H9 (cell line): ENCODE measurements around the gene GCNA. TPM values are rescaled to one million over a fixed set of nuclear protein-coding genes. Genes with fewer than 3 reads are reported as not detected.

ENCODE experiments used
- DNase-seq: peaks from one replicate; pipeline ENCODE4 v3.0.0-alpha.2; 2017
- H2AFZ ChIP-seq: one replicate; pipeline ENCODE4 v1.6.1; 2013; ENCODE audit warnings: mild to moderate bottlenecking, low read length, control low read depth, moderate library complexity
- H2AK5ac ChIP-seq: 2 replicates; pipeline ENCODE4 v1.6.1; 2013; ENCODE audit warnings: low read length, control low read depth, mixed read lengths; ENCODE audit not compliant: insufficient read length
- H2BK120ac ChIP-seq: one replicate; pipeline ENCODE4 v1.6.1; 2013; ENCODE audit warnings: low read depth, mild to moderate bottlenecking, low read length, control low read depth, inconsistent platforms; ENCODE audit not compliant: poor library complexity, severe bottlenecking
- H2BK12ac ChIP-seq: 2 replicates; pipeline ENCODE4 v1.6.1; 2013; ENCODE audit warnings: low read length, control low read depth, mixed read lengths, low read depth; ENCODE audit not compliant: insufficient read length
- H2BK15ac ChIP-seq: 2 replicates; pipeline ENCODE4 v1.6.1; 2013; ENCODE audit warnings: low read depth, low read length, control low read depth
- H2BK20ac ChIP-seq: one replicate; pipeline ENCODE4 v1.6.1; 2013; ENCODE audit warnings: low read depth, mild to moderate bottlenecking, low read length, control low read depth, inconsistent platforms; ENCODE audit not compliant: poor library complexity, severe bottlenecking
- H2BK5ac ChIP-seq: 2 replicates; pipeline ENCODE4 v1.6.1; 2013; ENCODE audit warnings: low read length, control low read depth, mixed read lengths; ENCODE audit not compliant: insufficient read length
- H3K14ac ChIP-seq: 2 replicates; pipeline ENCODE4 v1.6.1; 2013; ENCODE audit warnings: low read length, control low read depth; ENCODE audit not compliant: insufficient read depth
- H3K18ac ChIP-seq: 2 replicates; pipeline ENCODE4 v1.6.1; 2013; ENCODE audit warnings: low read depth, mild to moderate bottlenecking, mixed read lengths, low read length, control low read depth; ENCODE audit not compliant: insufficient read length
- H3K23ac ChIP-seq: 2 replicates; pipeline ENCODE4 v1.6.1; 2013; ENCODE audit warnings: low read length, control low read depth, mixed read lengths, low read depth; ENCODE audit not compliant: insufficient read length
- H3K23me2 ChIP-seq: 2 replicates; pipeline ENCODE4 v1.6.1; 2013; ENCODE audit warnings: low read depth, mild to moderate bottlenecking, mixed read lengths, low read length, control low read depth; ENCODE audit not compliant: insufficient read length, poor library complexity, severe bottlenecking
- H3K27ac ChIP-seq: 2 replicates; pipeline ENCODE4 v1.5.1; 2013; ENCODE audit warnings: low read length, control low read depth, mixed read lengths, low read depth; ENCODE audit not compliant: insufficient read length
- H3K27me3 ChIP-seq: 2 replicates; pipeline ENCODE4 v1.6.1; 2013; ENCODE audit warnings: low read length, control low read depth, inconsistent platforms; ENCODE audit not compliant: insufficient read depth
- H3K4ac ChIP-seq: 2 replicates; pipeline ENCODE4 v1.6.1; 2013; ENCODE audit warnings: low read depth, mild to moderate bottlenecking, control low read depth, inconsistent platforms, low read length, moderate library complexity
- H3K4me1 ChIP-seq: 2 replicates; pipeline ENCODE4 v1.6.1; 2013; ENCODE audit warnings: low read length, control low read depth, inconsistent platforms; ENCODE audit not compliant: insufficient read depth
- H3K4me2 ChIP-seq: 2 replicates; pipeline ENCODE4 v1.6.1; 2013; ENCODE audit warnings: low read length, control low read depth, mixed read lengths; ENCODE audit not compliant: insufficient read length, insufficient read depth
- H3K56ac ChIP-seq: 2 replicates; pipeline ENCODE4 v1.6.1; 2013; ENCODE audit warnings: low read depth, mild to moderate bottlenecking, mixed read lengths, low read length, control low read depth; ENCODE audit not compliant: insufficient read length
- H3K79me1 ChIP-seq: 2 replicates; pipeline ENCODE4 v1.6.1; 2013; ENCODE audit warnings: low read depth, mild to moderate bottlenecking, moderate library complexity, low read length, control low read depth, inconsistent platforms; ENCODE audit not compliant: insufficient read depth, poor library complexity, severe bottlenecking
- H3K79me2 ChIP-seq: 2 replicates; pipeline ENCODE4 v1.6.1; 2013; ENCODE audit warnings: low read length, control low read depth, inconsistent platforms; ENCODE audit not compliant: insufficient read depth
- H3K9ac ChIP-seq: 2 replicates; pipeline ENCODE4 v1.6.1; 2013; ENCODE audit warnings: low read length, control low read depth, mixed read lengths; ENCODE audit not compliant: insufficient read length; ENCODE audit errors: extremely low read depth
- H3K9me3 ChIP-seq: one replicate; pipeline ENCODE4 v1.6.1; 2013; ENCODE audit warnings: low read depth, low read length, inconsistent platforms; ENCODE audit not compliant: control insufficient read depth
- H3T11ph ChIP-seq: one replicate; pipeline ENCODE4 v1.6.1; 2013; ENCODE audit warnings: mild to moderate bottlenecking, low read length, control low read depth, inconsistent platforms
- H4K20me1 ChIP-seq: one replicate; pipeline ENCODE4 v1.6.1; 2013; ENCODE audit not compliant: control insufficient read depth, insufficient read length, insufficient read depth
- H4K5ac ChIP-seq: 2 replicates; pipeline ENCODE4 v1.6.1; 2013; ENCODE audit warnings: low read depth, mild to moderate bottlenecking, mixed read lengths, low read length, control low read depth; ENCODE audit not compliant: insufficient read length
- H4K8ac ChIP-seq: replicated peaks from 2 replicates; pipeline ENCODE4 v1.6.1; 2013; ENCODE audit warnings: low read length, control low read depth, mixed read lengths, low read depth; ENCODE audit not compliant: insufficient read length
- H4K91ac ChIP-seq: 2 replicates; pipeline ENCODE4 v1.6.1; 2013; ENCODE audit warnings: low read depth, mild to moderate bottlenecking, moderate library complexity, mixed read lengths, low read length, control low read depth; ENCODE audit not compliant: insufficient read length
- H3K27ac Mint-ChIP-seq, 3 experiments: 2 replicates in 2 of 3; 3 replicates in 1 of 3; pipeline ENCODE4 v1.8.0; 2020 to 2021; ENCODE audit warnings: mixed read lengths in 3 of 3, mild to moderate bottlenecking in 1 of 3, moderate library complexity in 1 of 3
- H3K27me3 Mint-ChIP-seq: 2 replicates; pipeline ENCODE4 v1.8.0; 2021; ENCODE audit warnings: low read depth, mild to moderate bottlenecking, moderate library complexity, mixed read lengths
- H3K36me3 Mint-ChIP-seq, 3 experiments: 2 replicates in 2 of 3; 3 replicates in 1 of 3; pipeline ENCODE4 v1.8.0; 2020 to 2021; ENCODE audit warnings: low read depth in 3 of 3, mixed read lengths in 3 of 3; ENCODE audit not compliant: insufficient read depth in 1 of 3
- H3K4me1 Mint-ChIP-seq, 2 experiments: 2 replicates each; pipeline ENCODE4 v1.8.0; 2020; ENCODE audit warnings: mixed read lengths in 2 of 2
- H3K4me3 Mint-ChIP-seq, 2 experiments: 2 replicates in 1 of 2; 3 replicates in 1 of 2; pipeline ENCODE4 v1.8.0; 2020 to 2021; ENCODE audit warnings: mild to moderate bottlenecking in 2 of 2, mixed read lengths in 2 of 2, moderate library complexity in 1 of 2
- H3K9me3 Mint-ChIP-seq, 2 experiments: 2 replicates in 1 of 2; 3 replicates in 1 of 2; pipeline ENCODE4 v1.8.0; 2020; ENCODE audit warnings: mild to moderate bottlenecking in 2 of 2, mixed read lengths in 2 of 2, moderate library complexity in 1 of 2
- WGBS: extraction: QIAGEN DNeasy Blood & Tissue Kit; methylation state at CpG from one replicate; pipeline ENCODE4 v1.1.7; 2013; ENCODE audit warnings: missing lambda C conversion rate, low lambda C conversion rate, mixed read lengths; ENCODE audit not compliant: insufficient read length; ENCODE audit errors: extremely low coverage; 5-methylcytosine and 5-hydroxymethylcytosine counted together
- total RNA-seq: library from RNA; stranded (reverse); gene quantifications from 2 replicates; pipeline ENCODE4 v1.2.1, GENCODE V29; 2021
- TF ChIP-seq, protein P1 (sequence below): fragments of 200-600 bp; sonication (generic); conservative IDR thresholded peaks from 3 replicates; pipeline ENCODE4 v1.8.0; 2021; ENCODE audit warnings: antibody characterized with exemption, mild to moderate bottlenecking

GCNA gene
- total RNA-seq, 1 experiment from 2014 or later: 0.96 TPM

DNA sequence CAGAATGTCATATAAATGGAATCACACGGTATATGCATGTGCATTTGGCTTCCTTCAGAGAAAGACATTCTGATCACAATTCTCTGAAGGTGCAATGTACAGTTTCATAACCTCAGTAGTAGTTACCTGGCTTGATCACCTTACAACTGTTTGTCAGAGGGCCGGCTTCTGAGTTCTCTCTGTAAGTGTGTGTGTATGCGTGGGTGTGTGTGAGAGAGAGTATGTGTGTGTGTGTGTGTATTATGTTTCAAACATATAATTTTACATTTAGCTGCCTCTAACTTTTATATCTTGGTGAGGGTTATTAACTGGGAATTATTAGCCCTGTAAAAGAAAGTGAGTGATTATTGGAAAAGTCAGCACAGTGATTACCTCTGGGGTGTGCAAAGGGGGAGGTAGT is 81.1 kb downstream of the GCNA start:
- H2BK120ac ChIP-seq: no peak overlapping the region
- WGBS: no CpG with 5 or more reads among the region's 3 CpGs
- H2AFZ ChIP-seq: no peak overlapping the region
- H3K18ac ChIP-seq: no peak overlapping the region
- H3K9me3 Mint-ChIP-seq: peaks cover 81 to 83% of the 10 kb centered on the region in 2 experiments
- H2BK5ac ChIP-seq: no peak overlapping the region
- no peak overlapping the region for H3K23ac ChIP-seq
- H3K27me3 Mint-ChIP-seq: peaks cover 3% of the 10 kb centered on the region
- DNase-seq: no peak
- no peak overlapping the region for H3K4me3 Mint-ChIP-seq
- TF ChIP-seq, protein P1, sequence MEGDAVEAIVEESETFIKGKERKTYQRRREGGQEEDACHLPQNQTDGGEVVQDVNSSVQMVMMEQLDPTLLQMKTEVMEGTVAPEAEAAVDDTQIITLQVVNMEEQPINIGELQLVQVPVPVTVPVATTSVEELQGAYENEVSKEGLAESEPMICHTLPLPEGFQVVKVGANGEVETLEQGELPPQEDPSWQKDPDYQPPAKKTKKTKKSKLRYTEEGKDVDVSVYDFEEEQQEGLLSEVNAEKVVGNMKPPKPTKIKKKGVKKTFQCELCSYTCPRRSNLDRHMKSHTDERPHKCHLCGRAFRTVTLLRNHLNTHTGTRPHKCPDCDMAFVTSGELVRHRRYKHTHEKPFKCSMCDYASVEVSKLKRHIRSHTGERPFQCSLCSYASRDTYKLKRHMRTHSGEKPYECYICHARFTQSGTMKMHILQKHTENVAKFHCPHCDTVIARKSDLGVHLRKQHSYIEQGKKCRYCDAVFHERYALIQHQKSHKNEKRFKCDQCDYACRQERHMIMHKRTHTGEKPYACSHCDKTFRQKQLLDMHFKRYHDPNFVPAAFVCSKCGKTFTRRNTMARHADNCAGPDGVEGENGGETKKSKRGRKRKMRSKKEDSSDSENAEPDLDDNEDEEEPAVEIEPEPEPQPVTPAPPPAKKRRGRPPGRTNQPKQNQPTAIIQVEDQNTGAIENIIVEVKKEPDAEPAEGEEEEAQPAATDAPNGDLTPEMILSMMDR: no peak
- H3K27ac ChIP-seq: no peak overlapping the region
- H3K56ac ChIP-seq: no peak overlapping the region
- no peak overlapping the region for H2AK5ac ChIP-seq
- H3K79me1 ChIP-seq: no peaks in the 10 kb centered on the region
- H3K27me3 ChIP-seq: no peaks in the 10 kb centered on the region
- no peak overlapping the region for H4K91ac ChIP-seq
- H2BK12ac ChIP-seq: no peak overlapping the region
- H2BK20ac ChIP-seq: no peak overlapping the region
- no peak overlapping the region for H3T11ph ChIP-seq
- H3K9ac ChIP-seq: no peak overlapping the region
- H3K14ac ChIP-seq: no peak overlapping the region
- no peaks in the 10 kb centered on the region for H3K79me2 ChIP-seq
- H3K4ac ChIP-seq: no peak overlapping the region
- H3K23me2 ChIP-seq: no peaks in the 10 kb centered on the region
- no peak overlapping the region for H4K8ac ChIP-seq
- peaks cover 10% of the 10 kb centered on the region for H3K9me3 ChIP-seq
- H3K4me2 ChIP-seq: no peak overlapping the region
- H4K5ac ChIP-seq: no peak overlapping the region
- H3K36me3 Mint-ChIP-seq: no peaks in the 10 kb centered on the region; a peak in 3 of 7 replicates
- no peaks in the 10 kb centered on the region for H3K4me1 ChIP-seq
- no peak overlapping the region for H3K27ac Mint-ChIP-seq
- no peak overlapping the region for H2BK15ac ChIP-seq
- H3K4me1 Mint-ChIP-seq: peaks cover 0 to 4% of the 10 kb centered on the region in 2 experiments; a peak in 3 of 4 replicates
- H4K20me1 ChIP-seq: no peaks in the 10 kb centered on the region
